Kidney (tissue), 14 donors: ENCODE measurements around the gene B9D2. TPM values are rescaled to one million over a fixed set of nuclear protein-coding genes. Genes with fewer than 3 reads are reported as not detected.

Source experiments
- DNase-seq, 5 donors: peaks; one replicate each; pipeline ENCODE4 v3.0.0-alpha.2; 2013 to 2020
- FAIRE-seq: peaks from 2 replicates; lab custom pipeline; 2012; peaks lifted over from hg19 to GRCh38; lab: Jason Lieb, UNC
- H3K27ac ChIP-seq, 2 donors: one replicate each; pipeline ENCODE4 v1.7.0; 2013; ENCODE audit warnings: low read depth in 2 of 2, low read length in 2 of 2, inconsistent platforms in 1 of 2
- H3K27me3 ChIP-seq: one replicate; pipeline ENCODE4 v1.7.1; 2013; ENCODE audit warnings: low read length, inconsistent platforms; ENCODE audit not compliant: control insufficient read depth, insufficient read depth
- H3K36me3 ChIP-seq, 3 donors: one replicate each; pipeline versions ENCODE4 v1.7.0 to v1.7.1; 2013; ENCODE audit warnings: low read length in 3 of 3, control low read depth in 1 of 3, inconsistent platforms in 1 of 3; ENCODE audit not compliant: insufficient read depth in 3 of 3, control insufficient read depth in 2 of 3
- H3K4me1 ChIP-seq, 3 donors: one replicate each; pipeline versions ENCODE4 v1.7.0 to v1.7.1; 2013; ENCODE audit warnings: low read length in 3 of 3, inconsistent platforms in 1 of 3, low read depth in 1 of 3; ENCODE audit not compliant: control insufficient read depth in 2 of 3, insufficient read depth in 2 of 3
- H3K4me3 ChIP-seq, 3 donors: one replicate each; pipeline versions ENCODE4 v1.7.0 to v1.8.1; 2013; ENCODE audit warnings: low read length in 3 of 3, control low read depth in 1 of 3, inconsistent platforms in 1 of 3
- H3K9ac ChIP-seq, 3 donors: one replicate each; pipeline versions ENCODE4 v1.7.0 to v1.7.1; 2013; ENCODE audit warnings: low read length in 3 of 3, control low read depth in 1 of 3, inconsistent platforms in 1 of 3
- H3K9me3 ChIP-seq, 3 donors: one replicate each; pipeline versions ENCODE4 v1.7.0 to v1.7.1; 2013; ENCODE audit warnings: low read length in 3 of 3, control low read depth in 1 of 3, inconsistent platforms in 1 of 3; ENCODE audit not compliant: control insufficient read depth in 2 of 3, insufficient read depth in 1 of 3
- CTCF ChIP-seq: IDR thresholded peaks from 3 replicates; pipeline ENCODE4 v1.5.1; 2012; ENCODE audit warnings: mild to moderate bottlenecking, moderate library complexity, borderline replicate concordance; ENCODE audit not compliant: insufficient read depth; ENCODE audit errors: extremely low read depth
- intact Hi-C: fragments of 100-400 bp; cut with DNase I; formaldehyde crosslinking; loops from one replicate; pipeline ENCODE4 v1.11.1; 2022
- polyA plus RNA-seq: library from polyadenylated mRNA; stranded (reverse); fragments of 350-450 nt; fragmentation: Illumina TruSeq; extraction: RNeasy Lipid Tissue Mini Kit (QIAGEN cat#74804); gene quantifications from one replicate; pipeline ENCODE4 v1.2.3, GENCODE V29; 2014; ENCODE audit warnings: low read depth, low replicate concordance; ENCODE audit not compliant: insufficient read depth
- total RNA-seq: library from RNA; stranded (reverse); fragmentation: NEBNext Ultra II Directional; extraction: Animal tissue kit (Norgen Biotek cat#: 25700); gene quantifications from one replicate; pipeline ENCODE4 v1.2.1, GENCODE V29; 2021
- donor health status: control.
- donor health status: control.
- donor health status: control.
- donor health status: control.
- donor health status: control.
- donor health status: DM: yes; HTN: yes; CAD: no.
- donor health status: Normal renal cell carcinoma (clear cell type).

Gene B9D2
- total and polyA plus RNA-seq, 2 donors from 2014 or later: 12.6 to 15.7 TPM

GRCh38 chr19:41307954-41308449 lies 55.9 kb downstream of the B9D2 start:
- TF ChIP-seq CTCF: no peak
- peak overlapping the region; percentile 45 to 68 for H3K27ac ChIP-seq
- peaks cover 10 to 38% (median 26%) of the 10 kb centered on the region in 3 donors for H3K36me3 ChIP-seq
- H3K9ac ChIP-seq: peak overlapping the region in 2 of 3 donors; percentile 59 to 82
- DNase-seq: no peak
- no peaks in the 10 kb centered on the region for H3K9me3 ChIP-seq
- FAIRE-seq: no peak
- H3K4me1 ChIP-seq: peaks cover 0 to 15% (median 9%) of the 10 kb centered on the region in 3 donors
- no peaks in the 10 kb centered on the region for H3K27me3 ChIP-seq
- H3K4me3 ChIP-seq: no peak overlapping the region
- intact Hi-C loops: no loop called here

GRCh38 chr19:41307090-41307875 lies 56.7 kb downstream of the B9D2 start:
- no peak for FAIRE-seq
- Histone ChIP-seq H3K9ac (peak overlapping the region in 1 of 3 donors; percentile 82), H3K36me3 (peaks cover 12 to 39% (median 26%) of the 10 kb centered on the region in 3 donors), H3K4me1 (peaks cover 0 to 15% (median 9%) of the 10 kb centered on the region in 3 donors), H3K4me3 (no peak overlapping the region), H3K9me3 (no peaks in the 10 kb centered on the region), H3K27me3 (no peaks in the 10 kb centered on the region), H3K27ac (no peak overlapping the region)
- no peak for TF ChIP-seq CTCF
- intact Hi-C loops: no loop called here
- no peak for DNase-seq

- H3K36me3 ChIP-seq: peaks cover 12 to 47% (median 34%) of the 10 kb centered on the region in 3 donors
- FAIRE-seq: no peak
- no peaks in the 10 kb centered on the region for H3K9me3 ChIP-seq
- H3K27ac ChIP-seq: no peak overlapping the region
- no peak overlapping the region for H3K9ac ChIP-seq
- H3K4me1 ChIP-seq: peaks cover 0 to 13% (median 9%) of the 10 kb centered on the region in 3 donors
- no peak overlapping the region for H3K4me3 ChIP-seq
- TF ChIP-seq CTCF: no peak
- intact Hi-C loops: no loop called here
- H3K27me3 ChIP-seq: no peaks in the 10 kb centered on the region
- no peak for DNase-seq
Measured at GRCh38 chr19:41305927-41306793, 57.8 kb downstream of the B9D2 start.
